ENCODE data around the gene WNK2. TPM values are rescaled to one million over a fixed set of nuclear protein-coding genes. Genes with fewer than 3 reads are reported as not detected.

WNK2 gene
- total and polyA plus RNA-seq, 2 experiments from 2014 or later = 34.5 to 92.2 TPM

- DNase-seq (ENCODE audit: low read depth in 1 of 2, low spot score in 1 of 2) = no peak
- Histone ChIP-seq H3K27ac (no peak overlapping the region), H3K4me3 (no peak overlapping the region), H3K36me3 (no peaks in the 10 kb centered on the region), H3K4me1 (ENCODE audit: low read depth) (peaks cover 9% of the 10 kb centered on the region), H3K9me3 (ENCODE audit: low read depth) (no peaks in the 10 kb centered on the region), H3K27me3 (no peaks in the 10 kb centered on the region)
- TF ChIP-seq CTCF (IDR thresholded peaks at IDR 0.05; ENCODE audit: low read depth, low read length) = no peak
Observed at GRCh38 chr9:93196096-93197055, 12.4 kb downstream of the WNK2 start.

- H3K27me3 ChIP-seq = no peaks in the 10 kb centered on the region
- H3K27ac ChIP-seq = no peak overlapping the region
- no peak overlapping the region for H3K4me3 ChIP-seq
- H3K36me3 ChIP-seq = no peaks in the 10 kb centered on the region
- no peaks in the 10 kb centered on the region for H3K9me3 ChIP-seq (ENCODE audit: low read depth)
- no peak for DNase-seq (ENCODE audit: low read depth in 1 of 2, low spot score in 1 of 2)
- H3K4me1 ChIP-seq (ENCODE audit: low read depth) = peaks cover 22% of the 10 kb centered on the region
- TF ChIP-seq CTCF (IDR thresholded peaks at IDR 0.05; ENCODE audit: low read depth, low read length) = no peak
Observed at GRCh38 chr9:93197670-93198069, 13.7 kb downstream of the WNK2 start.

- no peak for DNase-seq (ENCODE audit: low read depth in 1 of 2, low spot score in 1 of 2)
- H3K4me1 ChIP-seq (ENCODE audit: low read depth) = peaks cover 28% of the 10 kb centered on the region
- no peaks in the 10 kb centered on the region for H3K27me3 ChIP-seq
- no peak for TF ChIP-seq CTCF (IDR thresholded peaks at IDR 0.05; ENCODE audit: low read depth, low read length)
- H3K27ac ChIP-seq = no peak overlapping the region
- H3K9me3 ChIP-seq (ENCODE audit: low read depth) = no peaks in the 10 kb centered on the region
- H3K36me3 ChIP-seq = no peaks in the 10 kb centered on the region
- no peak overlapping the region for H3K4me3 ChIP-seq
Observed at GRCh38 chr9:93198117-93198837, 14.3 kb downstream of the WNK2 start.

GRCh38 chr9:93198838-93199625 is 15.1 kb downstream of the WNK2 start:
- no peak overlapping the region for H3K4me3 ChIP-seq
- H3K36me3 ChIP-seq = no peaks in the 10 kb centered on the region
- TF ChIP-seq CTCF (IDR thresholded peaks at IDR 0.05; ENCODE audit: low read depth, low read length) = no peak
- peaks cover 36% of the 10 kb centered on the region for H3K4me1 ChIP-seq (ENCODE audit: low read depth)
- H3K27ac ChIP-seq = no peak overlapping the region
- no peak for DNase-seq (ENCODE audit: low read depth in 1 of 2, low spot score in 1 of 2)
- H3K9me3 ChIP-seq (ENCODE audit: low read depth) = no peaks in the 10 kb centered on the region
- no peaks in the 10 kb centered on the region for H3K27me3 ChIP-seq

- Histone ChIP-seq H3K4me3 (no peak overlapping the region), H3K9me3 (ENCODE audit: low read depth) (no peaks in the 10 kb centered on the region), H3K27me3 (no peaks in the 10 kb centered on the region), H3K36me3 (no peaks in the 10 kb centered on the region), H3K4me1 (ENCODE audit: low read depth) (peaks cover 49% of the 10 kb centered on the region), H3K27ac (no peak overlapping the region)
- no peak for DNase-seq (ENCODE audit: low read depth in 1 of 2, low spot score in 1 of 2)
- no peak for TF ChIP-seq CTCF (IDR thresholded peaks at IDR 0.05; ENCODE audit: low read depth, low read length)
Observed at GRCh38 chr9:93200449-93200742, 16.5 kb downstream of the WNK2 start.

Data from cardiac muscle cell (in vitro differentiated cells and primary cell).